ENCODE data around the gene MED13L. TPM values are rescaled to one million over a fixed set of nuclear protein-coding genes. Genes with fewer than 3 reads are reported as not detected.
"Not testable (repeated sequence)": the region's sequence is repeated elsewhere in the genome, so short reads cannot be mapped to it uniquely, and the experiment has no call there.

Gene MED13L
- total RNA-seq, 1 experiment from 2014 or later = 89.0 TPM

DNA sequence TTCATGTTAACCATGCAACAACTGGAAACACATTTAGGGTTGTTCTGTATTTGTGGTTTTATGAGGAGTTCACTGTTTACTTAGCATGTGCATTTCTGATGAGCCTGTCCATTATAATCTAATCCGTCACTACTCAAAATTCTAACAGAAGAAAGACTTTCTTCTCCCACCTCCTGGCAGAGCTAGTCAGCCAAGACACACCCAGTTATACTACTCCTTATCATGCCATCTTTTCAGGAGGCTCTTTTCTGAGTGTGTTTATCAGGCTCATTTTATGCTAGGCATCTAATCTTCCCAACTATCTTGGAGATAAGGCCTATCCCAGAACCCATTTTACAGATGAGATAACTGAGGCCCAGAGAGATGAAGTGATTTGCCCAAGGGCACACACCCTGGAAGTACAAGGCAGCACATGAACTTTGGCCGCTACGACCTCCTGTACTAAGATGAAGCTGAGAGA is 10.4 kb upstream of the MED13L start:
- intact Hi-C loops (cut with micrococcal nuclease; ENCODE audit: unreplicated experiment) = no loop called here
- Mint-ChIP-seq H3K4me1 (ENCODE audit: low read depth, unreplicated experiment) (no peaks in the 10 kb centered on the region), H3K27me3 (ENCODE audit: unreplicated experiment) (peaks cover 23% of the 10 kb centered on the region), H3K36me3 (ENCODE audit: insufficient read depth, unreplicated experiment) (no peaks in the 10 kb centered on the region), H3K27ac (ENCODE audit: unreplicated experiment) (no peak overlapping the region), H3K4me3 (ENCODE audit: low read depth, unreplicated experiment) (no peak overlapping the region), H3K9me3 (ENCODE audit: low read depth, unreplicated experiment) (no peaks in the 10 kb centered on the region)
- no peak for DNase-seq
- no TSS peak for BruUV-seq (replicated peaks)
- CTCF ChIA-PET = interaction anchor here (0.7 kb wide), 2 partner anchors 69 to 272 kb away, joined by 3 to 4 read pairs; no protein-coding TSS in a partner anchor
- TF ChIP-seq, protein P1, sequence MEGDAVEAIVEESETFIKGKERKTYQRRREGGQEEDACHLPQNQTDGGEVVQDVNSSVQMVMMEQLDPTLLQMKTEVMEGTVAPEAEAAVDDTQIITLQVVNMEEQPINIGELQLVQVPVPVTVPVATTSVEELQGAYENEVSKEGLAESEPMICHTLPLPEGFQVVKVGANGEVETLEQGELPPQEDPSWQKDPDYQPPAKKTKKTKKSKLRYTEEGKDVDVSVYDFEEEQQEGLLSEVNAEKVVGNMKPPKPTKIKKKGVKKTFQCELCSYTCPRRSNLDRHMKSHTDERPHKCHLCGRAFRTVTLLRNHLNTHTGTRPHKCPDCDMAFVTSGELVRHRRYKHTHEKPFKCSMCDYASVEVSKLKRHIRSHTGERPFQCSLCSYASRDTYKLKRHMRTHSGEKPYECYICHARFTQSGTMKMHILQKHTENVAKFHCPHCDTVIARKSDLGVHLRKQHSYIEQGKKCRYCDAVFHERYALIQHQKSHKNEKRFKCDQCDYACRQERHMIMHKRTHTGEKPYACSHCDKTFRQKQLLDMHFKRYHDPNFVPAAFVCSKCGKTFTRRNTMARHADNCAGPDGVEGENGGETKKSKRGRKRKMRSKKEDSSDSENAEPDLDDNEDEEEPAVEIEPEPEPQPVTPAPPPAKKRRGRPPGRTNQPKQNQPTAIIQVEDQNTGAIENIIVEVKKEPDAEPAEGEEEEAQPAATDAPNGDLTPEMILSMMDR (IDR thresholded peaks at IDR 0.05; ENCODE audit: unreplicated experiment) = no peak

DNA sequence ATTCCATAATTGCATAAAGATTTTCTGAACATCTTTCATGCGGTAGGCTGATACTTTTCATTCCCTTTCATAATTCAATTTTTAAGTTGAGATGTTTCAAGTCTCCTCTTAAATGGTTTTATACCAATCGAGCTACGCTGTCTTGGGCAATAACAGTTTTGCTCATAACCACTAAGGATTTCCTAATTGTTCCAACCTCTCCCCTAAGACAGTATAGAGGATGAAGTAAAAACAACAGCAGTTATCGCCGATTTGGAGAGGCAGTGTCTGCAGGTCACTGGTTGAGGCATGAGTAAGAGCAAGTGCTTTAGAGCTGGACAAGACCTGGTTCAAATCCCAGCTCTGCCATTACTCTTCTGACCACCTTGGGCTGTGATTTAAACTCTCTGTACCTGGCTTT is 6.9 kb upstream of the MED13L start:
- Mint-ChIP-seq H3K4me3 (ENCODE audit: low read depth, unreplicated experiment) (no peak overlapping the region), H3K9me3 (ENCODE audit: low read depth, unreplicated experiment) (no peaks in the 10 kb centered on the region), H3K27ac (ENCODE audit: unreplicated experiment) (no peak overlapping the region), H3K4me1 (ENCODE audit: low read depth, unreplicated experiment) (no peaks in the 10 kb centered on the region), H3K27me3 (ENCODE audit: unreplicated experiment) (peaks cover 35% of the 10 kb centered on the region), H3K36me3 (ENCODE audit: insufficient read depth, unreplicated experiment) (no peaks in the 10 kb centered on the region)
- CTCF ChIA-PET = no interaction called here
- TF ChIP-seq, protein P1 (IDR thresholded peaks at IDR 0.05; ENCODE audit: unreplicated experiment) = no peak
- intact Hi-C loops (cut with micrococcal nuclease; ENCODE audit: unreplicated experiment) = loop anchor here (5.0 kb wide), 1 partner anchor 153 kb away; no protein-coding TSS in a partner anchor
- DNase-seq = no peak
- no TSS peak for BruUV-seq (replicated peaks)

DNA sequence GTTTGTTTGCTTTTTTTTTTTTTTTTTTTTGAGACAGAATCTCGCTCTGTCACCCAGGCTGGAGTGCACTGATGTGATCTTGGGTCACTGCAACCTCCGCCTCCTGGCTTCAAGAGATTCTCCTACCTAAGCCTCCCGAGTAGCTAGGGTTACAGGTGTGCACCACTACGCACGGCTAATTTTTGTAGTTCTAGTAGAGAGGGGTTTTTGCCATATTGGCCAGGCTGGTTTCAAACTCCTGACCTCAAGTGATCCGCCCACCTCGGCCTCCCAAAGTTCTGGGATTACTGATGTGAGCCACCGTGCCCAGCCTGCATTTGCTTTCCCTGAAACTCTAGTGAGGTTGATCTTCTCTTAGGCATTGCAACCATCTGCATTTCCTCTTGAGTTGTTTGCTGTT is 6.4 kb upstream of the MED13L start:
- peaks cover 30% of the 10 kb centered on the region for H3K27me3 Mint-ChIP-seq (ENCODE audit: unreplicated experiment)
- intact Hi-C loops (cut with micrococcal nuclease; ENCODE audit: unreplicated experiment) = loop anchor here (5.0 kb wide), 1 partner anchor 153 kb away; no protein-coding TSS in a partner anchor
- CTCF ChIA-PET; BruUV-seq (replicated peaks); H3K27ac Mint-ChIP-seq (ENCODE audit: unreplicated experiment); DNase-seq; H3K4me1 Mint-ChIP-seq (ENCODE audit: low read depth, unreplicated experiment); H3K9me3 Mint-ChIP-seq (ENCODE audit: low read depth, unreplicated experiment); H3K4me3 Mint-ChIP-seq (ENCODE audit: low read depth, unreplicated experiment); H3K36me3 Mint-ChIP-seq (ENCODE audit: insufficient read depth, unreplicated experiment): not testable (repeated sequence)

DNA sequence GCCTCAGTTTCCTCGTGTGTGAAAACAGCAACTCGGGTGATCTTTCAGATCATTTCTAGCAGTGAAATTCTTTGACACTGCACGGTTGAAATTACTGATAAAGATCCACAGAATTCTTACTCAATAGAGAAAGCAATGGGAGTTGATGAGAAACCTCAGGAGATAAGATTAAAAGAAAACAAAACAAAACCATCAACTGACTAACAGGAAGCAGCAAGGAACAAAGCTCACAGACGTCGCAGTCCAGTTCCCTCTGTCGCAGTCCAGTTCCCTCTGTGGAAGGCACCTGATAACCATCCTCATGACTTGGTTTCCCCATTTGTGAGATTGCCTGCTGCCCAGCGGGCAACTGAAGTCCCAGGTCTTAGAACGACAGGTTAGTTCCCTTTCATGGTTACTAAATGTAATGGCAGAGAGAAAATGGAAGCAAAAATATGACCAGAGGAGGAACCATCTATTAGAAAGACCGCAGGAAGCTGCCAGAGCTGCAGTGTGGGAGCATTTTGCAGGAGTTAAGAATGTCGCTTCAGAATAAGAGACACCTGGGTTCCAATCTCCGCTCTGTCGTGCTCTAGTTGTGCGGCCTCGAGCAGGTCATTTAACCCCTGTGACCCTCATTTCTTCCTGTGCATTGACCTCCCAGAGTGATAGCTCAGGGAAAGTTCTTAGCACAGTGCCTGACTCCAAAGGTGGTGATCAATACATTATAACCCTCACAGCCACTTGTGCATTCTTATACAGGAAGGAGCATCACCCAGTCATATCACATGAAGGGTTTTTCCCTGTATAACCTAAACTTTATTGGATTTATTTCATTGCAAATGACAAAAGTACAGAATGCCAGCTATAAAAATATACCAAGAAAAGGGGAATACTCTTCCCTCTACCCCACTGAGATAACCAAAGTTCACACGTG is 5.1 kb upstream of the MED13L start:
- H3K27ac Mint-ChIP-seq (ENCODE audit: unreplicated experiment) = no peak overlapping the region
- no peak overlapping the region for H3K4me3 Mint-ChIP-seq (ENCODE audit: low read depth, unreplicated experiment)
- no peak for DNase-seq
- H3K27me3 Mint-ChIP-seq (ENCODE audit: unreplicated experiment) = peaks cover 17% of the 10 kb centered on the region
- TF ChIP-seq, protein P1 (IDR thresholded peaks at IDR 0.05; ENCODE audit: unreplicated experiment) = no peak
- BruUV-seq (replicated peaks) = no TSS peak
- no peaks in the 10 kb centered on the region for H3K4me1 Mint-ChIP-seq (ENCODE audit: low read depth, unreplicated experiment)
- no peaks in the 10 kb centered on the region for H3K9me3 Mint-ChIP-seq (ENCODE audit: low read depth, unreplicated experiment)
- CTCF ChIA-PET = interaction anchor here (0.6 kb wide), 1 partner anchor 283 kb away, joined by 3 read pairs; no protein-coding TSS in a partner anchor
- H3K36me3 Mint-ChIP-seq (ENCODE audit: insufficient read depth, unreplicated experiment) = peaks cover 7% of the 10 kb centered on the region
- intact Hi-C loops (cut with micrococcal nuclease; ENCODE audit: unreplicated experiment) = loop anchor here (5.0 kb wide), 1 partner anchor 155 kb away; no protein-coding TSS in a partner anchor
